GM18868 (cell line): ENCODE data around the gene RASL10A.

ENCODE experiments used
- ATAC-seq: cut with Tn5 transposase; IDR thresholded peaks from one replicate; pipeline ENCODE4 v1.9.1; 2021; ENCODE audit warnings: mild to moderate bottlenecking, moderate library complexity; ENCODE audit not compliant: unreplicated experiment

Gene RASL10A

GRCh38 chr22:29325356-29325755 lies 9.9 kb upstream of the RASL10A start:
- ATAC-seq: no peak

DNA sequence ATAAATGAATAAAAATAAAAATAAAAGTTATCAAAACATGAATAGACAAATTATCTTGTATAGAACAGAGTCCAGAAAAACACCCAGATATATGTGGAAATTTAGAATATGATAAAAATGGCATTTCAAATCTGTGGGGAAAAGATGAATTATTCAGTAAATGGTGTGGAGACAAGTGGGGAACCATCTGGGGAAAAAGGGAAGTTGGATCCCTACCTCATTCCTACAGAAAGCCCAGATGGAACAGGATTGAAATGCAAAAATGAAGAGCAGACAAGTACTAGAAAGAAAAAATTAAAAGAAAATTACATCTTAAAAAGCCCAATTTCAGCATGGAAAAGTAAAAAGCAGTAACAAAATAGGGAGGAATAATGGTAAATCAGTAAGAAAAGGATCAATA lies 8.1 kb upstream of the RASL10A start:
- no peak for ATAC-seq

GRCh38 chr22:29320546-29320945 lies 5.0 kb upstream of the RASL10A start:
- ATAC-seq: no peak

- no peak for ATAC-seq
Observed at GRCh38 chr22:29319072-29319471, 3.6 kb upstream of the RASL10A start.

DNA sequence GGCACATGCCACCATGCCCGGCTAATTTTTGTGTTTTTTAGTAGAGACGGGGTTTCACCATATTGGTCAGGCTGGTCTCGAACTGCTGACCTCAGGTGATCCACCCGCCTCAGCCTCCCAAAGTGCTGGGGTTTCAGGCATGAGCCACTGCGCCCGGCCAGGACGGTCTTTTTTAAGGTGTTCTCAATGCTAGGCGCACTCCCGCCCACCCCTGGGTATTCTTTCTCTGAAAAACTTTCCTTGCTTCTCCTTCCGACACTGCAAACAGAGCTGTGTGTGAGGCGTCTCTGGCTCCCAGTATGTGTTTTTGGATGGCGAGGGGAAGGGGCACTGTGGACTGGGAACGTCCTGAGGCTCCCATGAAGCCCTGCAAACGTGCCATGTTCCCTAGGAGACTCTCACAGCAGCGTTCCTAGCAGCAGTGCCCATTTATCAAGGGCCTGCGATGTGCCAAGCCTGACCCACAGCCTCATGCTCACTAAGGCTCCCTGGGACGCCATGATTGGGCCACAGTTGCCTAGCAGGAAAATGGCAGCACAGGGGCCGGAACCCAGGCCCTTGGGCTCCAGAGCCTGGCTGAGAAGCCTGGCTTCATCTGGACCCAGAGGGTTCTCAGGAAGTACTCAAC lies 2.4 kb upstream of the RASL10A start:
- no peak for ATAC-seq

- no peak for ATAC-seq
Observed at GRCh38 chr22:29316141-29316828, 788 bp upstream of the RASL10A start.

DNA sequence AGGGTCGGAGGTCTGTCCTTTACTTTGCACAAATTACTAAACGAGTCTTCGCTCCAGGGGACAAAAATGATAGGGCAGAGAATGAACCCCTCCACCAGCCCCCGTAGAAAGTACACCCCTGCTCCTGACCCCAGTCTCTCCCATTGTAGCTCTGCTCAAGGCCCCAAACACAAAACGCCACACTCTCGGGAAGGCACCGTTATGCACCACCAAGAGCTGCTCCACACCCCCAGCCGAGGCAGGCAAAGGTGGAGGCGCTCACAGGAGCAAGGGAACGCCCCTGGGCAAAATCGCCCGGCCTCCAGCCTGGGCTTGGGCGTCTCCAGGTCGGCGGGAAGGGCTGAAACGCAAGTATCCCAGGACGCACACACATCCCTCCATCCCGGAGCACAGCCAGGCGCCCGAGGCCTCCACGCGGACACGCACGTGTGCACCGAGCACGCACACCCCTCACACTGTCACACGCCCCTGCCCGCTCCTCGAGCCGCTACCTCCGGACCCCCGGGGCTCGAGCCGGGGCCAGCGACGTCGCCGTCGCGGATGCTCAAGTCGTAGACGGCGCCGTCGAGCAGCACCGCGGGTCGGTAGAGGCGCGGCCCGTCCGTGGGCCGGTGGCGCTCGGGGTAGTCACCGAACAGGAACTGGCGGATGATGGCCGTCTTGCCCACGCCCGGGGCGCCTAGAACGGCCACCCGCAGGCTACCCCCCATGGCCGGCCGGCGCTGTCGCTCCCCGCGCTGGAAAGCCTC lies 786 bp downstream of the RASL10A start:
- ATAC-seq: no peak

DNA sequence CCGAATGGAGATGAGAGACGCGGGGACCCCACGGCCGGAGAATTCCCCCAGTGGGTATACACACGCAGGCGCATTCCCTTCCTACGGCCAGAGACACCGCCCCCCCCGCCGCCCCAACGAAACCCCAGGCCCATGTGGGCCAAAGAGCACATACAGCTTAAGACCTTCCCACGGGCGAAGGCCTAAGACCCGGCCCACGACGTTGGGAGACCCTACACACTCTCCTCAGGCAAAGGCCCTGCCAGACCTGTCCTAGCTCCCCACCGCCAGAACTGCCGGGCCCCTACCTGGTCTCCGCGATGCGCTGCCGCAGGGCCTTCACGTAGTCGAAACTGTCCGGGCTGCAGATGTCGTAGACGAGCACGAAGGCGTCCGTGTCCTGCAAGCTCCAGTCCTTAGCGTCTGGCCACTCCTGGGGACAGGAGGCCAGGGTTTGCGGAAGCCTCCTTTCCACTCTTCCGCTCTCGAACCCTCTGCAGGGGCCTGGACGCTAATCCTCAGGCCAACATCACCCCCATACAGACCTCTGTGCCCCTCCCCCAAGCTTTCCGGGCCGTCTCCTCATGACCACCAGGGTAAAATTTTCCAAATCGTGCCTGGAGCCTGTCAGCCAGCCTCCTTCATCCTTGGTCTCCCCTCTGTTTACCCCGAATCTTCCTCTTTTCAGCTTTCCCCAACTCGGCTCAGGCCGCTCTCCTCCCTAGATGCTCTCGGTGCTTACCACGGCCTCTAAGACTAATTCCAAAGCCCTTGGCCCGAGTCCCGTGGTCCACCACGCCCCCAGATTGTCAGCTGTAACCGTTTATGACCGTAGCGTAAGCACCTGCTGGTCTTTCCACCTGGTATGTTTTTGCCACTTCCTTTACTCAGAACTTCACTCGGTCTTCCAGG lies 1.7 kb downstream of the RASL10A start:
- no peak for ATAC-seq

DNA sequence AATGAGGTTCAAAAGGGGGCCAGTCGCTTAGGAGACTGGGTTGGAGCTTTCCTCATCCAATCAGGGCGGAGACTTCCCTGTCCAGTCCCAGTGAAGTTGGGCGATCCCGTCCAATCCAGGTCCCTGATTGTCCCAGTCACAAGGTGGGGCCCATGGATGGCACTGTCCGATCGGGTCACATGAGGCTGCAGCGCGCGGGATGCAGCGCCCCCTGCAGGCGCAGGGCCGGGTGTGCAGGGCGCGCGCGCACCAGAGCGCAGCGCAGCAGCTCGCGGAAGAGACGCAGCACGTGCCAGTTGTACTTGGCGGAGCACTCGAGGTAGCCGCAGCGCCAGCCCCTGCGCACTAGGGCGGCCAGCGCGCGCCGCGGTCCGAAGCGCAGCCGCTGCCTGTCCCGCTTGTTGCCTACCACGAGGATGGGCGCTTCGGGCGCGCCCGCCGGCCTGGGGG lies 2.3 kb downstream of the RASL10A start:
- ATAC-seq: no peak

- no peak for ATAC-seq
Observed at GRCh38 chr22:29312218-29313125, 3.0 kb downstream of the RASL10A start.

GRCh38 chr22:29311464-29312217 lies 3.9 kb downstream of the RASL10A start:
- no peak for ATAC-seq

DNA sequence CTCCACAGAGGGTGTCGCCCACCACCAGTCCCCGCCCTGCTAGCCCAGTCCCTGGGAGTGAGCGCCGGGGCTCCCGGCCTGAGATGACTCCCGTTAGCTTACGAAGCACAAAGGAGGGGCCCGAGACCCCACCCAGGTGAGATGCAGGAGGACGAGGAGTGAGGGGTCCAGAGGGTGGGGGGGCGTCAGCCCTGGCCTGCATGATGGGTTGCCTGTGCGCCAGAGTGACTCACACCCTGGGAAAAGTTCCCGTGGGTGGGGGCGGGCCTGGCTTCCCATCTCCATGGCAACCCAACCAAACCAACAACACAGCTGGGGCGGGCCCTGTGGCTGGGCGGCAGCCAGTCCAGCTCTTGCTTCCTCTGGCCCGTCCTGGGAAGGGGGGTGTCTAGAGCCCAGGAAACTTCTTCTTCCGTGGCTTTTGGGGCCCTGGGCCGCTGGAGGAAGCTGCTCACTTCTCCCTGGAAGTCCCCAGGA lies 4.6 kb downstream of the RASL10A start:
- peak; percentile 55 for ATAC-seq

- no peak for ATAC-seq
Observed at GRCh38 chr22:29310065-29310862, 5.2 kb downstream of the RASL10A start.

GRCh38 chr22:29309332-29310064 lies 6.0 kb downstream of the RASL10A start:
- no peak for ATAC-seq

GRCh38 chr22:29308791-29309262 lies 6.7 kb downstream of the RASL10A start:
- no peak for ATAC-seq

DNA sequence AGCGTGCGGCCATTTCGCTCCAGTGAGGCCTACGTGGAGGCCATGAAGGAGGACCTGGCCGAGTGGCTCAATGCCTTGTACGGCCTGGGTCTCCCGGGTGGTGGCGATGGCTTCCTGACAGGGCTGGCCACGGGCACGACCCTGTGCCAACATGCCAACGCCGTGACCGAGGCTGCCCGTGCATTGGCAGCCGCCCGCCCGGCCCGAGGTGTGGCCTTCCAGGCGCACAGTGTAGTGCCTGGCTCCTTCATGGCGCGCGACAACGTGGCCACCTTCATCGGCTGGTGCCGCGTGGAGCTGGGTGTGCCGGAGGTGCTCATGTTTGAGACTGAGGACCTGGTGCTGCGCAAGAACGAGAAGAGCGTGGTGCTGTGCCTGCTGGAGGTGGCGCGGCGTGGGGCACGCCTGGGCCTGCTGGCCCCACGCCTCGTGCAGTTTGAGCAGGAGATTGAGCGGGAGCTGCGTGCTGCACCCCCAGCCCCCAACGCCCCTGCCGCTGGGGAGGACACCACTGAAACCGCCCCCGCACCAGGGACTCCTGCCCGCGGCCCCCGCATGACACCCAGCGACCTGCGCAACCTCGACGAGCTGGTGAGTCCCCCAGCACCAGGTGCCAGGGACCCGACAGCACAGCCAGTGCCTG lies 7.2 kb downstream of the RASL10A start:
- no peak for ATAC-seq

- ATAC-seq: no peak
Observed at GRCh38 chr22:29307596-29308147, 7.8 kb downstream of the RASL10A start.
